ENCODE measurements around the gene KIAA0232. TPM values are rescaled to one million over a fixed set of nuclear protein-coding genes. Genes with fewer than 3 reads are reported as not detected.

KIAA0232 gene
- total and polyA plus RNA-seq, 4 donors: 7.9 to 38.8 (median 20.6) TPM

- WGBS, 2 donors: 57 to 61% methylated on average over 13 of the region's 13 CpGs
- H3K4me3 ChIP-seq (ENCODE audit: low read length in 2 of 2): no peak overlapping the region
These were observed 144.4 kb downstream of the KIAA0232 start for GRCh38 chr4:6926681-6927478.

GRCh38 chr4:6928081-6928480, 145.6 kb downstream of the KIAA0232 start:
- Histone ChIP-seq H3K4me3 (ENCODE audit: low read length in 2 of 2) (no peak overlapping the region), H3K4me1 (ENCODE audit: control insufficient read depth in 1 of 2, insufficient read depth in 2 of 2, low read length in 2 of 2) (no peaks in the 10 kb centered on the region), H3K27ac (ENCODE audit: low read depth in 1 of 2, low read length in 2 of 2) (no peak overlapping the region), H3K36me3 (ENCODE audit: control insufficient read depth in 1 of 2, insufficient read depth in 2 of 2, low read length in 1 of 2) (peaks cover 0 to 7% of the 10 kb centered on the region in 2 donors), H3K9me3 (ENCODE audit: control insufficient read depth, low read length) (no peaks in the 10 kb centered on the region), H3K27me3 (ENCODE audit: control insufficient read depth in 1 of 2, insufficient read depth in 2 of 2, low read length in 1 of 2) (no peaks in the 10 kb centered on the region)
- ATAC-seq (ENCODE audit: low FRiP score) (no peak), DNase-seq (no peak)
- WGBS, 2 donors: 94 to 95% methylated on average over 4 of the region's 4 CpGs
- intact Hi-C loops (cut with DNase I): no loop called here

More at GRCh38 chr4:6926681-6927478, 144.4 kb downstream of the KIAA0232 start:
- DNase-seq (peak in 1 of 2 donors; percentile 85), ATAC-seq (ENCODE audit: low FRiP score) (no peak)
- H3K36me3 ChIP-seq (ENCODE audit: control insufficient read depth in 1 of 2, insufficient read depth in 2 of 2, low read length in 1 of 2): peaks cover 0 to 7% of the 10 kb centered on the region in 2 donors
- H3K27me3 ChIP-seq (ENCODE audit: control insufficient read depth in 1 of 2, insufficient read depth in 2 of 2, low read length in 1 of 2): no peaks in the 10 kb centered on the region
- no peaks in the 10 kb centered on the region for H3K4me1 ChIP-seq (ENCODE audit: control insufficient read depth in 1 of 2, insufficient read depth in 2 of 2, low read length in 2 of 2)
- H3K27ac ChIP-seq (ENCODE audit: low read depth in 1 of 2, low read length in 2 of 2): no peak overlapping the region
- no peaks in the 10 kb centered on the region for H3K9me3 ChIP-seq (ENCODE audit: control insufficient read depth, low read length)
- intact Hi-C loops (cut with DNase I): no loop called here

GRCh38 chr4:6929339-6929811, 146.8 kb downstream of the KIAA0232 start:
- H3K4me1 ChIP-seq (ENCODE audit: control insufficient read depth in 1 of 2, insufficient read depth in 2 of 2, low read length in 2 of 2): no peaks in the 10 kb centered on the region
- no peaks in the 10 kb centered on the region for H3K9me3 ChIP-seq (ENCODE audit: control insufficient read depth, low read length)
- no peak overlapping the region for H3K4me3 ChIP-seq (ENCODE audit: low read length in 2 of 2)
- H3K27me3 ChIP-seq (ENCODE audit: control insufficient read depth in 1 of 2, insufficient read depth in 2 of 2, low read length in 1 of 2): no peaks in the 10 kb centered on the region
- intact Hi-C loops (cut with DNase I): no loop called here
- no peak for DNase-seq
- 86 to 87% methylated on average over 9 of the region's 9 CpGs for WGBS, 2 donors
- no peak overlapping the region for H3K27ac ChIP-seq (ENCODE audit: low read depth in 1 of 2, low read length in 2 of 2)
- ATAC-seq (ENCODE audit: low FRiP score): no peak
- peaks cover 0 to 3% of the 10 kb centered on the region in 2 donors for H3K36me3 ChIP-seq (ENCODE audit: control insufficient read depth in 1 of 2, insufficient read depth in 2 of 2, low read length in 1 of 2)

- Histone ChIP-seq H3K4me1 (ENCODE audit: control insufficient read depth in 1 of 2, insufficient read depth in 2 of 2, low read length in 2 of 2) (no peaks in the 10 kb centered on the region), H3K4me3 (ENCODE audit: low read length in 2 of 2) (no peak overlapping the region), H3K9me3 (ENCODE audit: control insufficient read depth, low read length) (no peaks in the 10 kb centered on the region), H3K27ac (ENCODE audit: low read depth in 1 of 2, low read length in 2 of 2) (no peak overlapping the region), H3K36me3 (ENCODE audit: control insufficient read depth in 1 of 2, insufficient read depth in 2 of 2, low read length in 1 of 2) (peaks cover 0 to 3% of the 10 kb centered on the region in 2 donors), H3K27me3 (ENCODE audit: control insufficient read depth in 1 of 2, insufficient read depth in 2 of 2, low read length in 1 of 2) (no peaks in the 10 kb centered on the region)
- peak in 1 of 2 donors; percentile 49 for DNase-seq
- no peak for ATAC-seq (ENCODE audit: low FRiP score)
- intact Hi-C loops (cut with DNase I): no loop called here
- WGBS, 2 donors: 77 to 86% methylated on average over 15 of the region's 15 CpGs
These were observed 147.4 kb downstream of the KIAA0232 start for GRCh38 chr4:6929812-6930464.

GRCh38 chr4:6932475-6932874, 149.9 kb downstream of the KIAA0232 start:
- no peaks in the 10 kb centered on the region for H3K9me3 ChIP-seq (ENCODE audit: control insufficient read depth, low read length)
- 93 to 95% methylated on average over 3 of the region's 3 CpGs for WGBS, 2 donors
- H3K4me3 ChIP-seq (ENCODE audit: low read length in 2 of 2): no peak overlapping the region
- intact Hi-C loops (cut with DNase I): no loop called here
- no peaks in the 10 kb centered on the region for H3K36me3 ChIP-seq (ENCODE audit: control insufficient read depth in 1 of 2, insufficient read depth in 2 of 2, low read length in 1 of 2)
- H3K4me1 ChIP-seq (ENCODE audit: control insufficient read depth in 1 of 2, insufficient read depth in 2 of 2, low read length in 2 of 2): no peaks in the 10 kb centered on the region
- DNase-seq (no peak), ATAC-seq (ENCODE audit: low FRiP score) (no peak)
- H3K27ac ChIP-seq (ENCODE audit: low read depth in 1 of 2, low read length in 2 of 2): no peak overlapping the region
- H3K27me3 ChIP-seq (ENCODE audit: control insufficient read depth in 1 of 2, insufficient read depth in 2 of 2, low read length in 1 of 2): no peaks in the 10 kb centered on the region

DNA sequence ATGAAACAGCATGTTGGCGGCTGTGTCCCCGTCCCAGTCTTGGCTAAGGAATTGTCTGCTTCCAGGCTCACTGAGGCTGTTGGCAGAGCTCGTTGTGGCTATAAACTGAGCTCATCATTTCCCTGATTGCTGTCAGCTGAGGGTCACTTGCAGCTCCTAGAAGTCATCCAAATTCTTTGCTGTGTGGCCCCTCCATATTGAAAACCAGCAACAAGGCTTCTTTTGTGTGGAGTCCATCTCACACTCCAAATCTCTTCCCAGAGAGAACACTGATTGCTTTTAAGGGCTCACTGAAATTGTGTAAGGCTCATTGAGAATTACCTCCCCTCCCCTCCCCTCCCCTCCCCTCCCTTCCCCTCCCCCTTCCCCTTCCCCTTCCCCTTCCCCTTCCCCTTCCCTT, 150.4 kb downstream of the KIAA0232 start:
- Histone ChIP-seq H3K9me3 (ENCODE audit: control insufficient read depth, low read length) (no peaks in the 10 kb centered on the region), H3K27ac (ENCODE audit: low read depth in 1 of 2, low read length in 2 of 2) (no peak overlapping the region), H3K4me1 (ENCODE audit: control insufficient read depth in 1 of 2, insufficient read depth in 2 of 2, low read length in 2 of 2) (no peaks in the 10 kb centered on the region), H3K36me3 (ENCODE audit: control insufficient read depth in 1 of 2, insufficient read depth in 2 of 2, low read length in 1 of 2) (no peaks in the 10 kb centered on the region), H3K27me3 (ENCODE audit: control insufficient read depth in 1 of 2, insufficient read depth in 2 of 2, low read length in 1 of 2) (no peaks in the 10 kb centered on the region), H3K4me3 (ENCODE audit: low read length in 2 of 2) (no peak overlapping the region)
- ATAC-seq (ENCODE audit: low FRiP score) (no peak), DNase-seq (no peak)
- intact Hi-C loops (cut with DNase I): no loop called here
- 85 to 90% methylated on average over 3 of the region's 3 CpGs for WGBS, 2 donors

Other genes with a start within 250 kb of the KIAA0232 start
- gene MAN2B2, start 207.5 kb upstream of the KIAA0232 start, total RNA-seq: 10 to 100 TPM; 44.8 to 58.0 TPM
- gene MAN2B2, start 207.5 kb upstream of the KIAA0232 start, polyA plus RNA-seq: 10 to 100 TPM; 13.1 to 40.3 TPM
- gene MRFAP1, start 142.0 kb upstream of the KIAA0232 start, total RNA-seq: 100 to 1,000 TPM; 244 to 263 TPM
- 100 to 1,000 TPM; 326 to 419 TPM for gene MRFAP1, start 142.0 kb upstream of the KIAA0232 start, polyA plus RNA-seq
- 1 to 10 TPM; 1.9 to 7.2 TPM for gene S100P, start 88.8 kb upstream of the KIAA0232 start, total RNA-seq
- gene S100P, start 88.8 kb upstream of the KIAA0232 start, polyA plus RNA-seq: 10 to 100 TPM in 1 of 2 donors, 1 to 10 TPM in 1; 4.3 to 17.2 TPM
- 10 to 100 TPM; 38.3 to 43.6 TPM for gene MRFAP1L1, start 72.9 kb upstream of the KIAA0232 start, total RNA-seq
- gene MRFAP1L1, start 72.9 kb upstream of the KIAA0232 start, polyA plus RNA-seq: 10 to 100 TPM; 47.8 to 91.0 TPM
- gene BLOC1S4, start 66.6 kb upstream of the KIAA0232 start, total RNA-seq: 10 to 100 TPM; 10.8 to 12.5 TPM
- 1 to 10 TPM; 8.6 to 8.8 TPM for gene BLOC1S4, start 66.6 kb upstream of the KIAA0232 start, polyA plus RNA-seq
- 10 to 100 TPM; 33.8 to 59.7 TPM for gene TBC1D14, start 127.1 kb downstream of the KIAA0232 start, total RNA-seq
- gene TBC1D14, start 127.1 kb downstream of the KIAA0232 start, polyA plus RNA-seq: 10 to 100 TPM; 12.9 to 17.9 TPM

Data from aorta (tissue), 5 donors.